GM12878 (cell line): ENCODE measurements around the gene CPVL. TPM values are rescaled to one million over a fixed set of nuclear protein-coding genes. Genes with fewer than 3 reads are reported as not detected.

Experiments used
- ATAC-seq: fragments of 200-7000 bp; cut with Tn5 transposase; 3 replicates; pipeline ENCODE4 v1.9.1; 2020; ENCODE audit warnings: mild to moderate bottlenecking, moderate library complexity
- BruUV-seq: library from RNA; stranded (reverse); fragments of 400-500 nt; replicated peaks from 2 replicates; lab custom pipeline; 2021; lab: Mats Ljungman, UMichigan
- CTCF ChIA-PET: fragments of 300-600 bp; sonication (Branson Sonifier 250); formaldehyde crosslinking; extraction: SDS; loops from one replicate; lab custom pipeline; 2021; ENCODE audit warnings: inconsistent platforms; lab: Yijun Ruan, JAX
- POLR2A ChIA-PET: fragments of 350-600 bp; formaldehyde crosslinking; extraction: SDS; loops from one replicate; lab custom pipeline; 2021; ENCODE audit warnings: inconsistent platforms; lab: Charles Lee
- RAD21 ChIA-PET: fragments of 300-600 bp; sonication (Branson Sonifier 250); formaldehyde crosslinking; loops from one replicate; lab custom pipeline; 2023; ENCODE audit warnings: antibody characterized with exemption; ENCODE audit not compliant: unreplicated experiment; lab: Charles Lee
- SMC1A ChIA-PET: fragments of 300-600 bp; sonication (Branson Sonifier 250); formaldehyde crosslinking; loops from one replicate; lab custom pipeline; 2023; ENCODE audit not compliant: unreplicated experiment, uncharacterized antibody; lab: Charles Lee
- DNase-seq: peaks from one replicate; pipeline ENCODE4 v3.0.0-alpha.2; 2011; ENCODE audit warnings: low read depth, low spot score
- FAIRE-seq: peaks from 3 replicates; lab custom pipeline; 2011; peaks lifted over from hg19 to GRCh38; lab: Jason Lieb, UNC
- H2AFZ ChIP-seq: 2 replicates; pipeline ENCODE4 v1.6.0; 2011; ENCODE audit warnings: low read depth, low read length, control low read depth; ENCODE audit not compliant: control insufficient read depth
- H3K27ac ChIP-seq: 2 replicates; pipeline ENCODE4 v1.5.1; 2011; ENCODE audit warnings: control low read depth; ENCODE audit not compliant: control insufficient read depth, insufficient read depth
- H3K27me3 ChIP-seq, 2 experiments: replicated peaks in 1 of 2; 2 replicates each; pipeline versions ENCODE4 v1.6.0 to v1.6.1; 2011; ENCODE audit warnings: low read length in 1 of 2; ENCODE audit not compliant: control insufficient read depth in 2 of 2, insufficient read depth in 2 of 2
- H3K36me3 ChIP-seq, 2 experiments: 2 replicates each; pipeline ENCODE4 v1.5.1; 2011; ENCODE audit warnings: low read length in 1 of 2; ENCODE audit not compliant: control insufficient read depth in 2 of 2, insufficient read depth in 2 of 2
- H3K4me1 ChIP-seq: 2 replicates; pipeline ENCODE4 v1.6.1; 2011; ENCODE audit warnings: mild to moderate bottlenecking, low read length, moderate library complexity, mixed read lengths; ENCODE audit not compliant: control insufficient read depth, insufficient read depth
- H3K4me2 ChIP-seq: 2 replicates; pipeline ENCODE4 v1.6.0; 2011; ENCODE audit warnings: control low read depth; ENCODE audit not compliant: control insufficient read depth, insufficient read depth
- H3K4me3 ChIP-seq: fragments of 200-600 bp; sonication (generic); 2 replicates; pipeline ENCODE4 v1.5.1; 2016
- H3K79me2 ChIP-seq: 2 replicates; pipeline ENCODE4 v1.6.0; 2011; ENCODE audit warnings: low read length; ENCODE audit not compliant: control insufficient read depth, insufficient read depth
- H3K9ac ChIP-seq: 2 replicates; pipeline ENCODE4 v1.8.0; 2011; ENCODE audit warnings: low read length, control low read depth, mixed read lengths; ENCODE audit not compliant: control insufficient read depth, insufficient read depth
- H3K9me3 ChIP-seq: replicated peaks from 3 replicates; pipeline ENCODE4 v1.5.1; 2011; ENCODE audit warnings: mild to moderate bottlenecking, low read length; ENCODE audit not compliant: control insufficient read depth, insufficient read depth
- H4K20me1 ChIP-seq: 2 replicates; pipeline ENCODE4 v1.6.0; 2011; ENCODE audit not compliant: control insufficient read depth, insufficient read depth
- ATF2 ChIP-seq: IDR thresholded peaks from 2 replicates; pipeline ENCODE4 v1.6.1; 2012; ENCODE audit warnings: low read length, inconsistent platforms
- CEBPB ChIP-seq, 2 experiments: fragments of 150-350 bp in 1 of 2; IDR thresholded peaks; 2 replicates each; pipeline ENCODE4 v1.6.1; 2012 to 2014; ENCODE audit warnings: low read depth in 2 of 2, low read length in 2 of 2, borderline replicate concordance in 1 of 2, inconsistent platforms in 1 of 2
- CHD2 ChIP-seq: IDR thresholded peaks from 2 replicates; pipeline ENCODE4 v1.6.1; 2011; ENCODE audit warnings: low read depth, low read length, improper control_type of control experiment, borderline replicate concordance
- CHD4 ChIP-seq: fragments of 200-600 bp; sonication (generic); IDR thresholded peaks from 2 replicates; pipeline ENCODE4 v1.6.1; 2016; ENCODE audit warnings: mild to moderate bottlenecking
- CREB1 ChIP-seq: IDR thresholded peaks from 2 replicates; pipeline ENCODE4 v1.6.1; 2012; ENCODE audit warnings: low read depth, mild to moderate bottlenecking, inconsistent platforms
- IKZF2 ChIP-seq, 2 experiments: fragments of 450-650 bp; IDR thresholded peaks; 2 replicates each; pipeline ENCODE4 v1.6.1; 2017; ENCODE audit warnings: mild to moderate bottlenecking in 2 of 2, moderate library complexity in 2 of 2
- KAT2A ChIP-seq: conservative IDR thresholded peaks from 2 replicates; pipeline ENCODE4 v1.6.1; 2011; ENCODE audit warnings: low read depth, low read length; ENCODE audit not compliant: control insufficient read depth
- MEF2B ChIP-seq: fragments of 450-650 bp; IDR thresholded peaks from 2 replicates; pipeline ENCODE4 v1.6.1; 2018; ENCODE audit warnings: mild to moderate bottlenecking, moderate library complexity; ENCODE audit not compliant: partially characterized antibody, poor library complexity, severe bottlenecking
- MTA3 ChIP-seq: IDR thresholded peaks from 2 replicates; pipeline ENCODE4 v1.6.1; 2012; ENCODE audit warnings: low read length, inconsistent platforms, borderline replicate concordance
- MXI1 ChIP-seq: fragments of 150-350 bp; IDR thresholded peaks from 2 replicates; pipeline ENCODE4 v1.6.1; 2011; ENCODE audit warnings: low read depth, mild to moderate bottlenecking, inconsistent platforms, low read length, improper control_type of control experiment
- MYC ChIP-seq: IDR thresholded peaks from 2 replicates; pipeline ENCODE4 v1.6.1; 2011; ENCODE audit warnings: mild to moderate bottlenecking, low read length, moderate library complexity, inconsistent platforms; ENCODE audit not compliant: insufficient read depth, insufficient replicate concordance, insufficient read length, severe bottlenecking
- RFX5 ChIP-seq: IDR thresholded peaks from 2 replicates; pipeline ENCODE4 v1.6.1; 2011; ENCODE audit warnings: low read depth, low read length, improper control_type of control experiment
- SMAD5 ChIP-seq: IDR thresholded peaks from 2 replicates; pipeline ENCODE4 v1.6.1; 2016; ENCODE audit warnings: antibody characterized with exemption, low read depth
- SREBF1 ChIP-seq: IDR thresholded peaks from 2 replicates; pipeline ENCODE4 v1.6.1; 2012; ENCODE audit warnings: mild to moderate bottlenecking, low read length
- TCF3 ChIP-seq: IDR thresholded peaks from 2 replicates; pipeline ENCODE4 v1.6.1; 2012; ENCODE audit warnings: low read depth, mild to moderate bottlenecking, low read length, borderline replicate concordance; ENCODE audit not compliant: insufficient read depth
- ZNF622 ChIP-seq: fragments of 450-650 bp; IDR thresholded peaks from 2 replicates; pipeline ENCODE4 v1.6.1; 2017; ENCODE audit warnings: mild to moderate bottlenecking, inconsistent platforms
- WGBS: methylation state at CpG from one replicate; pipeline ENCODE4 v1.1.6; 2016; ENCODE audit warnings: low lambda C conversion rate; ENCODE audit not compliant: insufficient replicate concordance, insufficient coverage; ENCODE audit errors: missing lambda C conversion rate; 5-methylcytosine and 5-hydroxymethylcytosine counted together
- in situ Hi-C: fragments of 300-500 bp; cut with MboI; formaldehyde crosslinking; loops from 9 replicates; pipeline ENCODE4 v1.14.3; 2018; ENCODE audit warnings: mixed read lengths
- intact Hi-C: fragments of 100-400 bp; cut with micrococcal nuclease; formaldehyde crosslinking; loops from one replicate; pipeline ENCODE4 v1.14.2; 2022; ENCODE audit not compliant: unreplicated experiment
- polyA plus RNA-seq, 11 experiments: library from polyadenylated mRNA; depleted of rRNA in 4 of 11; unstranded in 6 of 11; stranded (reverse) in 5 of 11; fragments of >200 nt; fragmentation: Nextera tagmentation in 4 of 11; fragmentation: Illumina TruSeq in 1 of 11; extraction: Ambion mirVana in 4 of 11; extraction: Trizol in 1 of 11; gene quantifications; 1 replicate in 1 of 11; 2 replicates in 10 of 11; pipeline versions ENCODE4 v1.2.1 to v1.2.3, GENCODE V29; 2011 to 2016; ENCODE audit warnings: inconsistent platforms in 2 of 11, missing spikeins in 2 of 11, low read depth in 1 of 11
- total RNA-seq, 4 experiments: library from RNA; depleted of rRNA in 3 of 4; stranded (reverse); fragments of >200 nt in 3 of 4; fragmentation: Illumina TruSeq in 1 of 4; extraction: Trizol in 1 of 4; gene quantifications; 2 replicates each; pipeline versions ENCODE4 v1.2.1 to v1.2.3, GENCODE V29; 2013 to 2021
- TF ChIP-seq, protein P1 (sequence below): IDR thresholded peaks from 2 replicates; pipeline ENCODE4 v1.6.1; 2012; ENCODE audit warnings: low read depth, low read length, improper control_type of control experiment
- TF ChIP-seq, protein P2 (sequence below): fragments of 450-650 bp; formaldehyde crosslinking; IDR thresholded peaks from 2 replicates; pipeline ENCODE4 v1.5.0; 2022; ENCODE audit warnings: mild to moderate bottlenecking, missing genetic modification characterization

CPVL gene
- total and polyA plus RNA-seq, 10 of the 15 experiments (the other 5 are each of a cell fraction or from before 2014, with no cell fraction given), result 0.59 TPM; not detected in 9

- Histone ChIP-seq H3K4me3 (no peak overlapping the region), H3K36me3 (no peaks in the 10 kb centered on the region), H3K9ac (no peak overlapping the region), H3K27me3 (no peaks in the 10 kb centered on the region; a peak in 1 of 4 replicates), H3K4me2 (no peak overlapping the region), H4K20me1 (no peaks in the 10 kb centered on the region), H3K4me1 (no peaks in the 10 kb centered on the region), H3K79me2 (no peaks in the 10 kb centered on the region), H3K9me3 (no peaks in the 10 kb centered on the region), H2AFZ (no peak overlapping the region), H3K27ac (no peak overlapping the region)
- ATAC-seq (no peak), DNase-seq (no peak), FAIRE-seq (no peak)
- no TSS peak for BruUV-seq
- ChIA-PET RAD21 (no interaction called here), CTCF (no interaction called here), SMC1A (no interaction called here), POLR2A (no interaction called here)
- in situ Hi-C loops (no loop called here), intact Hi-C loops (no loop called here)
- 44% methylated on average over 2 of the region's 2 CpGs for WGBS
- TF ChIP-seq IKZF2 (IDR thresholded peaks at IDR 0.05), result no peak
- no peak for TF ChIP-seq CHD2
- TF ChIP-seq RFX5, result no peak
- TF ChIP-seq CREB1, result no peak
- TF ChIP-seq CHD4, result no peak
- no peak for TF ChIP-seq SMAD5
- TF ChIP-seq MXI1, result no peak
- no peak for TF ChIP-seq KAT2A
- no peak for TF ChIP-seq MEF2B
- TF ChIP-seq, protein P1, sequence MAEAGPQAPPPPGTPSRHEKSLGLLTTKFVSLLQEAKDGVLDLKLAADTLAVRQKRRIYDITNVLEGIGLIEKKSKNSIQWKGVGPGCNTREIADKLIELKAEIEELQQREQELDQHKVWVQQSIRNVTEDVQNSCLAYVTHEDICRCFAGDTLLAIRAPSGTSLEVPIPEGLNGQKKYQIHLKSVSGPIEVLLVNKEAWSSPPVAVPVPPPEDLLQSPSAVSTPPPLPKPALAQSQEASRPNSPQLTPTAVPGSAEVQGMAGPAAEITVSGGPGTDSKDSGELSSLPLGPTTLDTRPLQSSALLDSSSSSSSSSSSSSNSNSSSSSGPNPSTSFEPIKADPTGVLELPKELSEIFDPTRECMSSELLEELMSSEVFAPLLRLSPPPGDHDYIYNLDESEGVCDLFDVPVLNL, result no peak
- no peak for TF ChIP-seq MTA3
- TF ChIP-seq TCF3, result no peak
- no peak for TF ChIP-seq SREBF1
- TF ChIP-seq CEBPB (IDR thresholded peaks at IDR 0.05; ENCODE audit: borderline replicate concordance in 1 of 2, low read depth in 2 of 2, low read length in 2 of 2), result no peak
- TF ChIP-seq, protein P2, sequence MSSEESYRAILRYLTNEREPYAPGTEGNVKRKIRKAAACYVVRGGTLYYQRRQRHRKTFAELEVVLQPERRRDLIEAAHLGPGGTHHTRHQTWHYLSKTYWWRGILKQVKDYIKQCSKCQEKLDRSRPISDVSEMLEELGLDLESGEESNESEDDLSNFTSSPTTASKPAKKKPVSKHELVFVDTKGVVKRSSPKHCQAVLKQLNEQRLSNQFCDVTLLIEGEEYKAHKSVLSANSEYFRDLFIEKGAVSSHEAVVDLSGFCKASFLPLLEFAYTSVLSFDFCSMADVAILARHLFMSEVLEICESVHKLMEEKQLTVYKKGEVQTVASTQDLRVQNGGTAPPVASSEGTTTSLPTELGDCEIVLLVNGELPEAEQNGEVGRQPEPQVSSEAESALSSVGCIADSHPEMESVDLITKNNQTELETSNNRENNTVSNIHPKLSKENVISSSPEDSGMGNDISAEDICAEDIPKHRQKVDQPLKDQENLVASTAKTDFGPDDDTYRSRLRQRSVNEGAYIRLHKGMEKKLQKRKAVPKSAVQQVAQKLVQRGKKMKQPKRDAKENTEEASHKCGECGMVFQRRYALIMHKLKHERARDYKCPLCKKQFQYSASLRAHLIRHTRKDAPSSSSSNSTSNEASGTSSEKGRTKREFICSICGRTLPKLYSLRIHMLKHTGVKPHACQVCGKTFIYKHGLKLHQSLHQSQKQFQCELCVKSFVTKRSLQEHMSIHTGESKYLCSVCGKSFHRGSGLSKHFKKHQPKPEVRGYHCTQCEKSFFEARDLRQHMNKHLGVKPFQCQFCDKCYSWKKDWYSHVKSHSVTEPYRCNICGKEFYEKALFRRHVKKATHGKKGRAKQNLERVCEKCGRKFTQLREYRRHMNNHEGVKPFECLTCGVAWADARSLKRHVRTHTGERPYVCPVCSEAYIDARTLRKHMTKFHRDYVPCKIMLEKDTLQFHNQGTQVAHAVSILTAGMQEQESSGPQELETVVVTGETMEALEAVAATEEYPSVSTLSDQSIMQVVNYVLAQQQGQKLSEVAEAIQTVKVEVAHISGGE (CRISPR knock-in tag), result no peak
- TF ChIP-seq MYC, result no peak
- TF ChIP-seq ATF2, result no peak
- TF ChIP-seq ZNF622, result no peak
Measured at GRCh38 chr7:29007127-29007526, 139.2 kb downstream of the CPVL start.
